NCI-H1105 (cell line): Measurements from ENCODE around the gene ST6GALNAC3.
A peak's percentile ranks its signal among the peaks of the same experiment; 100 is the strongest.

ENCODE experiments used
- DNase-seq: peaks from one replicate; lab custom pipeline; 2025; lab: John Stamatoyannopoulos, UW

ST6GALNAC3 gene

DNA sequence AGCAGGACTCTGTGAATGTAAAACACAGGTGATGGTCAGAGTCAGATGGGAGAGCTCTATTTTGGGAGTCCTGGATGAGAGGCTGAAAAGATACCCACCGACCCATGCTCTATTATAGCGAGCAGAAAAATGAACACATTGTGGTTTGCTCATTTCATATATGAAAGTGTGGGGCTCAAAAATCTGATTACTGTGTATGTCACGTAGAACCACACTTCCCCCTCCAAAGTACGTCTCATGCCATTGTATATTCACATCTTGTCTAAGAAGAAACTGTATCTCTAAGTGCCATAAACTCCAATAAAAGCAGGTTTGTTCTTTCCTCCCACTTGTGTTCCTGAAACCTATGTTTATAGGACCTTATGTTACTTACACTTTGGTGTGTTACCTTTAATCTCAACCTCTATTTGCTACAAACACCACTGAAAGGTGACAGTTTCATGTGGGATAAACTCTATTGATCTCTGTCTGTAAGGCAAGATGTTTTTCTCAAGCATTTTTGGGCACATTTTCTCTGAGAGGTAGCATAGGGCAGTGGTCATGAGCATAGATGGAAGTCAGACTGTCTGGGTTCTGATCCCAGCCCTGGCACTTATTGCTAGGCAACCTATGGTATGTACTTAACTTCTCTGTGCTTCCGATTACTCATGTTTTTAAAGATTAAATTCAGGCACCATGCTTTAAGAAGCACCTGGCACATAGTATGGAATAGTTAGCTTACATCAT, 214.4 kb downstream of the ST6GALNAC3 start:
- DNase-seq = no peak

- no peak for DNase-seq
These were observed 215.1 kb downstream of the ST6GALNAC3 start for GRCh38 chr1:76289692-76290091.

DNA sequence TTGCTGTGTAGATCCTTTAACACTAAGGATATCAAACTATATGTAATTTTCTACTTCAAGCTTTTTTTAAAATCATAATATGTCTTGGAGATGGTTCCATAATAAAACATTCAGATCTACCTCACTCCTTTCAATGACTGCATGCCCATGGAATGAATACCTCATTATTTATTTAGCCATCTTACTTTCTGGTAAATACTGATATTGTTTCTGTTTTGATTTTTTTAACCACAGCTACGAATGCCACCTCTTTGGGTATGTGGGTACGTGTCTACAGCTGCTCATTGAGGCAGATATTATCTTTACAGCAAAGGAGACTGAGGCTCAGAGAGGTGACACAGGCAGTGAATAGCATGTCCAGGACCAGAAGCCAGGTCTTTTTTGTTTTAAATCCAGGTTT, 215.7 kb downstream of the ST6GALNAC3 start:
- no peak for DNase-seq

GRCh38 chr1:76291191-76291590, 216.6 kb downstream of the ST6GALNAC3 start:
- no peak for DNase-seq

DNA sequence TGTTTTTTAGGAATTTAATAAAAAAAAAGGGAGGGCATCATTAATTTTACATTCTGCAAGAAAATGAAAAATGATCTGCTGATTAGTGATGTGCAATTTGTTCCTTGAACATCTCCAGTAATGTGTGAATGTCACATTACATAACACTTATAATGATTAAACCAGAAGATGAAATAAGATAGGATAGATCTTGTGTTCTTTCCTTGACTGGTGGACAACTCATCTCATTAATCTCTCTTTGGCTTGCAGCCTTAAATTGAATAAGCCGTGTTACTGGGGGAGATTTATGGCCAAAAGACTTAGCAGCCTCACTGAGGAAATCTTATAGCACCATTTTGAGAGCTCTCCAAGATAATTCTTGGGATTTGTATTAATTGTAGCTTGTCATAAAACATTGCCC, 217.2 kb downstream of the ST6GALNAC3 start:
- DNase-seq = no peak

GRCh38 chr1:76292418-76293184, 218.1 kb downstream of the ST6GALNAC3 start:
- no peak for DNase-seq

- no peak for DNase-seq
These were observed 219.3 kb downstream of the ST6GALNAC3 start for GRCh38 chr1:76293831-76294230.

DNA sequence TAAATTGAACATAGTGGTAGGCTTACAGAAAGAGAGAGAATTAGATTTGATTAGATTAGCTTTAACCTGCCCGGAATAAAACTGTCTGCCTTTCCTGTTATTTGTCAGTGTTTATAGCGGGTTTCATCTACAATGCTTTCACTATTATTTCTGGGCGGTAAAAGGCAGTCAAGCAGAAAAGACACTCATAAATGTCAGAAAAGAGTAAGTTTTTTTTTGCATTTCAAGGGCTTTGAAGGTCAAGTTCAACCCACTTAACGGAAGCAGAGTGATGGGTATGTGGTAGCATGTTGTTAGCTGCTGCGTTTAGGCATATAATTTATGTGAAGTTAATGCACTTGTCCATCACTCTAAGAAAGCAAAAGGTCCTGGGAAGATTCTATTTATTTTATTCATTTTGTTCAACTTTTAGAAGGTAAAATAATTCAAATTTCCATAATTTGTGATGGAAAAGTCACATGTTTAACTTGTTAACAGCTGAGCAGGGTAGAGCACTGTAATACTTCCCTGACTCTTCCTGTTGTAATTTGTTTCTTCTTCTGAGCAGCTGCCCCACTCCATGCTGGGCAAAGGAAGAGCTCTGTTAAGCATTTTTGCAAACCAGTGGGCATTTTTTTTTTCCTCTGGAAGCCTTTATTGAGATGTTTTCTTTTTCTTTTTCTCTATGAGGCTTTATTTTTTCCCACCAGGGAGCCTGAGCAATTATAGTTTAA, 220.1 kb downstream of the ST6GALNAC3 start:
- DNase-seq = no peak

- no peak for DNase-seq
These were observed 223.9 kb downstream of the ST6GALNAC3 start for GRCh38 chr1:76298399-76298798.

DNA sequence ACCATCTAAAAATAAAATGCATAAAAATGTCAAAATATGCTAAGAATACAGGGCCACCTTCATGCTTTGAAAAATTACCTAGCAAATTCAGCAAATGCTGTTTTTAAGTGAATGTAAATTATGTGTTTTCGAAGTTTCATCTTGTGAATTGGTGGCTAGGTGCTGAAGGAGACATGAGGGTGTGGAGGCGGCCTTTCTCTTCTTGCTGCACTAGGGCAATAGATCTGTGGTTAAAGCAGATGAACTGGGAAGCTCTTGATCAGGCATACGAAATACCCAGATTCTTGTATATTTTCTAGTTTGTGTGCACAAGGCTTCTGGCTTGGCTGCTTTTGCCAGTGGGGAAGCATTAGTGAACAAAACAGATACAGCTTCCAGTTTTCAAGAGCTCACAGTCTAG, 224.5 kb downstream of the ST6GALNAC3 start:
- no peak for DNase-seq

DNA sequence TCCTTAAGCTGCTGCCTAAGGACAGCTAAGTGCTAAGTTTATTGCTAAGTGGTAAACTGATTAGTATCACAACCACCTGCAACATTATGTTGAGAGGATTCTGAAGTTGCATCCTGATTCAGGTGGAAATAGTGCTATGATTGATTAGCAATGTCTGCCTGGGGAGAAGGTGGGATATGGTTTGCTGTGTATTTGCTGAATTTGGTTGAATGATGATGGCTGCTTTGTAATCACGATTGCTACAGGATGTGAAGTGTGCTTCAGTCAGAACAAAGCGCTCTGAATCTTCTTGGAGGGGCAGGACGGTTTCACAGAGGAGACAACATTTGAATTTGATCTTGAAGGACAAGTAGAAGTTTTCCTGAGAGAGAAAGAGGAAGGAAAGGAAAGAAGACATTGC, 226.0 kb downstream of the ST6GALNAC3 start:
- no peak for DNase-seq

GRCh38 chr1:76302711-76303339, 228.3 kb downstream of the ST6GALNAC3 start:
- DNase-seq = no peak

- peak; percentile 52 for DNase-seq
These were observed 228.8 kb downstream of the ST6GALNAC3 start for GRCh38 chr1:76303340-76303717.

DNA sequence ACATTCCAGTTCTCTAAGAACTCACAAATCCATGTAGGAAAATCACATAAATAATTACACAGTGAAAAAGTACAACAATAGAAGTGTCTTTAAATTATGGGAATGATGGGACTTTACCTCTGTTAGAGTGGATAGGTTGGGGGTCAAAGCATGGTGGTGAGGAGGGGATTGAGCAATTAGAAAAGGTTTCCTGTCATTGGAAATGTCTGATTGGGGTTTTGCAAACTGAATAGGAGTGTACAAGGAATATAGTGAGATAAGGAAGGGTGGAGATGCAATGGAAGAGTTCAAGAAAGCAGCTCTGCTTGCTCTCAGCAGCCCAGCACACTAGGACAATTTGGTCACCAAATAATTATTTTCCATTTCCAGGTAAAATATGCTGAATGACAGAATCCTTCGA, 238.8 kb downstream of the ST6GALNAC3 start:
- no peak for DNase-seq

DNA sequence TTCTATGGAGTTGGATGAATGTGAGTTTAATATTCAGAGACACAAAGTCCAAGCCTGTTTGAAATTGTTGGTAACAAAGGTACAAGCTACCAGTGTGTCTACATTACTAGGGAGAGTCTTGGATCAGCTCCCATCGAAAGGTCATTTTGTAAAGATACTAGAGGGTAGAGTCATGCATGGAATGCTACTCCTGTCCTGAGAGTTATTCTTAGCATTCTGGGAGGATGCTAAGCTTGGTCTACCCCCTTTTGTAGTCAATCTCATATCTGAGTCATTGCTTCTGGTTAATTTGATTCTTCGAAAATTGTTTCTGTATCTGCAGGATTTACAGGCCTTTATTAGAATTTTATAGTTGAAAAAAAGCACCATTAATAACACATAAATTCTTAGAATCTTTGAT, 240.2 kb downstream of the ST6GALNAC3 start:
- DNase-seq = no peak

- no peak for DNase-seq
These were observed 242.9 kb downstream of the ST6GALNAC3 start for GRCh38 chr1:76317299-76317900.

GRCh38 chr1:76330991-76331603, 256.6 kb downstream of the ST6GALNAC3 start:
- DNase-seq = peak; percentile 52

GRCh38 chr1:76335882-76336281, 261.3 kb downstream of the ST6GALNAC3 start:
- no peak for DNase-seq

- DNase-seq = peak; percentile 82
These were observed 262.4 kb downstream of the ST6GALNAC3 start for GRCh38 chr1:76336931-76337371.

- DNase-seq = no peak
These were observed 263.1 kb downstream of the ST6GALNAC3 start for GRCh38 chr1:76337542-76338219.

- no peak for DNase-seq
These were observed 265.5 kb downstream of the ST6GALNAC3 start for GRCh38 chr1:76340056-76340455.
